Neural cell (in vitro differentiated cells): ENCODE results near the gene QSOX1. TPM values are rescaled to one million over a fixed set of nuclear protein-coding genes. Genes with fewer than 3 reads are reported as not detected.

Source experiments
- H2AFZ ChIP-seq: fragments of 200-600, 300-800 bp; sonication (generic), shearing (Covaris generic); 2 replicates; pipeline ENCODE4 v1.6.0; 2014; ENCODE audit warnings: low read depth, mild to moderate bottlenecking, antibody characterized with exemption, low read length, moderate library complexity
- H3F3A ChIP-seq: fragments of 200-600 bp; shearing (Covaris generic); 2 replicates; pipeline ENCODE4 v1.6.1; 2016; ENCODE audit warnings: mild to moderate bottlenecking, moderate library complexity, mixed read lengths, antibody characterized with exemption, low read length; ENCODE audit not compliant: insufficient read depth, poor library complexity, severe bottlenecking
- H3K27ac ChIP-seq: fragments of 200-600, 300-800 bp; sonication (generic), shearing (Covaris generic); 2 replicates; pipeline ENCODE4 v1.5.1; 2014; ENCODE audit warnings: mild to moderate bottlenecking, low read length, moderate library complexity
- H3K27me3 ChIP-seq: fragments of 300-800, 200-600 bp; sonication (generic), shearing (Covaris generic); 2 replicates; pipeline ENCODE4 v1.6.0; 2014; ENCODE audit warnings: mild to moderate bottlenecking, low read depth, low read length, moderate library complexity; ENCODE audit not compliant: insufficient read depth
- H3K36me3 ChIP-seq: fragments of 300-800, 200-600 bp; sonication (generic), shearing (Covaris generic); 2 replicates; pipeline ENCODE4 v1.5.1; 2014; ENCODE audit warnings: mild to moderate bottlenecking, antibody characterized with exemption, low read length, moderate library complexity; ENCODE audit not compliant: insufficient read depth
- H3K4me2 ChIP-seq: fragments of 300-800, 200-600 bp; sonication (generic), shearing (Covaris generic); 2 replicates; pipeline ENCODE4 v1.6.0; 2014; ENCODE audit warnings: mild to moderate bottlenecking, low read length
- H3K4me3 ChIP-seq: fragments of 300-800, 200-600 bp; sonication (generic), shearing (Covaris generic); 2 replicates; pipeline ENCODE4 v1.5.1; 2014; ENCODE audit warnings: mild to moderate bottlenecking, low read length, moderate library complexity
- H3K79me2 ChIP-seq: fragments of 200-600 bp; shearing (Covaris generic); replicated peaks from 2 replicates; pipeline ENCODE4 v1.6.0; 2014; ENCODE audit warnings: mild to moderate bottlenecking, low read length, moderate library complexity; ENCODE audit not compliant: insufficient read depth
- H3K9ac ChIP-seq: fragments of 300-800, 200-600 bp; sonication (generic), shearing (Covaris generic); 2 replicates; pipeline ENCODE4 v1.6.1; 2016; ENCODE audit warnings: mild to moderate bottlenecking, low read length, mixed read lengths
- H3K9me2 ChIP-seq: fragments of 200-600 bp; shearing (Covaris generic); 2 replicates; pipeline ENCODE4 v1.6.1; 2016; ENCODE audit warnings: mild to moderate bottlenecking, low read length, mixed read lengths; ENCODE audit not compliant: insufficient read depth
- H3K9me3 ChIP-seq: fragments of 200-600, 300-800 bp; sonication (generic), shearing (Covaris generic); 2 replicates; pipeline ENCODE4 v1.6.1; 2016; ENCODE audit warnings: mild to moderate bottlenecking, mixed run types, low read length, moderate library complexity, mixed read lengths
- H4K20me1 ChIP-seq: fragments of 200-600 bp; shearing (Covaris generic); 2 replicates; pipeline ENCODE4 v1.6.1; 2016; ENCODE audit warnings: mild to moderate bottlenecking, mixed run types; ENCODE audit not compliant: insufficient read depth
- EP300 ChIP-seq: fragments of 450-650 bp; conservative IDR thresholded peaks from 2 replicates; pipeline ENCODE4 v1.6.1; 2014; ENCODE audit warnings: antibody characterized with exemption, mild to moderate bottlenecking, moderate library complexity; ENCODE audit not compliant: poor library complexity, severe bottlenecking
- EZH2 ChIP-seq: fragments of 200-600, 300-800 bp; shearing (Covaris generic), sonication (generic); IDR thresholded peaks from 2 replicates; pipeline ENCODE4 v1.6.1; 2014; ENCODE audit warnings: antibody characterized with exemption, low read length, borderline replicate concordance, mild to moderate bottlenecking; ENCODE audit not compliant: insufficient read depth, poor library complexity, severe bottlenecking
- MXI1 ChIP-seq: fragments of 450-650 bp; conservative IDR thresholded peaks from 2 replicates; pipeline ENCODE4 v1.6.1; 2014; ENCODE audit warnings: antibody characterized with exemption, mild to moderate bottlenecking; ENCODE audit not compliant: poor library complexity, severe bottlenecking
- POLR2AphosphoS5 ChIP-seq: IDR thresholded peaks from 2 replicates; pipeline ENCODE4 v1.6.1; 2012
- RAD21 ChIP-seq: fragments of 450-650 bp; conservative IDR thresholded peaks from 2 replicates; pipeline ENCODE4 v1.6.1; 2014; ENCODE audit warnings: antibody characterized with exemption, mild to moderate bottlenecking, moderate library complexity
- SMC3 ChIP-seq: fragments of 450-650 bp; conservative IDR thresholded peaks from 2 replicates; pipeline ENCODE4 v1.6.1; 2014; ENCODE audit warnings: antibody characterized with exemption, mild to moderate bottlenecking, moderate library complexity; ENCODE audit not compliant: poor library complexity
- TAF1 ChIP-seq: IDR thresholded peaks from 2 replicates; pipeline ENCODE4 v1.6.1; 2012; ENCODE audit warnings: low read depth
- polyA plus RNA-seq: library from polyadenylated mRNA; depleted of rRNA; stranded (reverse); fragments of >200 nt; gene quantifications from 2 replicates; pipeline ENCODE4 v1.2.3, GENCODE V29; 2014
- TF ChIP-seq, protein P1 (sequence below): IDR thresholded peaks from 2 replicates; pipeline ENCODE4 v1.6.1; 2012; ENCODE audit warnings: borderline replicate concordance
- TF ChIP-seq, protein P2 (sequence below): fragments of 450-650 bp; IDR thresholded peaks from 2 replicates; pipeline ENCODE4 v1.5.1; 2014; ENCODE audit warnings: antibody characterized with exemption, mild to moderate bottlenecking, moderate library complexity; ENCODE audit not compliant: poor library complexity, severe bottlenecking

The QSOX1 gene
- polyA plus RNA-seq, 1 donor from 2014 or later = 49.8 TPM

GRCh38 chr1:180158149-180159147 is 3.8 kb downstream of the QSOX1 start:
- H3K9ac ChIP-seq = no peak overlapping the region
- H4K20me1 ChIP-seq = peaks cover 3% of the 10 kb centered on the region

DNA sequence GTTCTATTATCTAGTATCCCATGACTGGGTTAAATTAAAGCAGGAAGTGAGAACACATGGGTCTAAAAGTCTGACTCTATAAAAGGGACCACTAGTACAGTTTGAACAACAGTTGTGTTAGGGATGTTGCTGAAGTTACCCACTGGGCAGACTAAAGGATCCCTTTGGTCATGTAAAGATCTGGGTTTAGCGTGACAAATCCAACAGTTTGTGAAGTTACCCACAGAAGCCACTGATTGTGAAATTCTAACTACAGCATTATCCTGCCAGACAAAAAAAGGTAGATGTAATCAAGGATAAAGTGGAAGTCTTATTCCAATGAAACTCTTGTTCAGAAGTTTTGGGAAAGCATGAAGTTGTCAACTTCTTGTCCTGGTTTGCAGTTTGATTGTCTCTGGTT is 5.7 kb downstream of the QSOX1 start:
- Histone ChIP-seq H3K4me3 (no peak overlapping the region), H3K9ac (no peak overlapping the region), H4K20me1 (peaks cover 3% of the 10 kb centered on the region), H3K9me3 (no peaks in the 10 kb centered on the region), H3K27me3 (no peaks in the 10 kb centered on the region), H3K4me2 (no peak overlapping the region), H3K27ac (no peak overlapping the region), H2AFZ (no peak overlapping the region), H3F3A (no peaks in the 10 kb centered on the region), H3K79me2 (peaks cover 42% of the 10 kb centered on the region), H3K36me3 (no peaks in the 10 kb centered on the region), H3K9me2 (no peaks in the 10 kb centered on the region)
- TF ChIP-seq EP300 = no peak
- TF ChIP-seq EZH2 = no peak
- TF ChIP-seq, protein P1, sequence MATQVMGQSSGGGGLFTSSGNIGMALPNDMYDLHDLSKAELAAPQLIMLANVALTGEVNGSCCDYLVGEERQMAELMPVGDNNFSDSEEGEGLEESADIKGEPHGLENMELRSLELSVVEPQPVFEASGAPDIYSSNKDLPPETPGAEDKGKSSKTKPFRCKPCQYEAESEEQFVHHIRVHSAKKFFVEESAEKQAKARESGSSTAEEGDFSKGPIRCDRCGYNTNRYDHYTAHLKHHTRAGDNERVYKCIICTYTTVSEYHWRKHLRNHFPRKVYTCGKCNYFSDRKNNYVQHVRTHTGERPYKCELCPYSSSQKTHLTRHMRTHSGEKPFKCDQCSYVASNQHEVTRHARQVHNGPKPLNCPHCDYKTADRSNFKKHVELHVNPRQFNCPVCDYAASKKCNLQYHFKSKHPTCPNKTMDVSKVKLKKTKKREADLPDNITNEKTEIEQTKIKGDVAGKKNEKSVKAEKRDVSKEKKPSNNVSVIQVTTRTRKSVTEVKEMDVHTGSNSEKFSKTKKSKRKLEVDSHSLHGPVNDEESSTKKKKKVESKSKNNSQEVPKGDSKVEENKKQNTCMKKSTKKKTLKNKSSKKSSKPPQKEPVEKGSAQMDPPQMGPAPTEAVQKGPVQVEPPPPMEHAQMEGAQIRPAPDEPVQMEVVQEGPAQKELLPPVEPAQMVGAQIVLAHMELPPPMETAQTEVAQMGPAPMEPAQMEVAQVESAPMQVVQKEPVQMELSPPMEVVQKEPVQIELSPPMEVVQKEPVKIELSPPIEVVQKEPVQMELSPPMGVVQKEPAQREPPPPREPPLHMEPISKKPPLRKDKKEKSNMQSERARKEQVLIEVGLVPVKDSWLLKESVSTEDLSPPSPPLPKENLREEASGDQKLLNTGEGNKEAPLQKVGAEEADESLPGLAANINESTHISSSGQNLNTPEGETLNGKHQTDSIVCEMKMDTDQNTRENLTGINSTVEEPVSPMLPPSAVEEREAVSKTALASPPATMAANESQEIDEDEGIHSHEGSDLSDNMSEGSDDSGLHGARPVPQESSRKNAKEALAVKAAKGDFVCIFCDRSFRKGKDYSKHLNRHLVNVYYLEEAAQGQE = no peak
- TF ChIP-seq, protein P2, sequence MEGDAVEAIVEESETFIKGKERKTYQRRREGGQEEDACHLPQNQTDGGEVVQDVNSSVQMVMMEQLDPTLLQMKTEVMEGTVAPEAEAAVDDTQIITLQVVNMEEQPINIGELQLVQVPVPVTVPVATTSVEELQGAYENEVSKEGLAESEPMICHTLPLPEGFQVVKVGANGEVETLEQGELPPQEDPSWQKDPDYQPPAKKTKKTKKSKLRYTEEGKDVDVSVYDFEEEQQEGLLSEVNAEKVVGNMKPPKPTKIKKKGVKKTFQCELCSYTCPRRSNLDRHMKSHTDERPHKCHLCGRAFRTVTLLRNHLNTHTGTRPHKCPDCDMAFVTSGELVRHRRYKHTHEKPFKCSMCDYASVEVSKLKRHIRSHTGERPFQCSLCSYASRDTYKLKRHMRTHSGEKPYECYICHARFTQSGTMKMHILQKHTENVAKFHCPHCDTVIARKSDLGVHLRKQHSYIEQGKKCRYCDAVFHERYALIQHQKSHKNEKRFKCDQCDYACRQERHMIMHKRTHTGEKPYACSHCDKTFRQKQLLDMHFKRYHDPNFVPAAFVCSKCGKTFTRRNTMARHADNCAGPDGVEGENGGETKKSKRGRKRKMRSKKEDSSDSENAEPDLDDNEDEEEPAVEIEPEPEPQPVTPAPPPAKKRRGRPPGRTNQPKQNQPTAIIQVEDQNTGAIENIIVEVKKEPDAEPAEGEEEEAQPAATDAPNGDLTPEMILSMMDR = no peak
- no peak for TF ChIP-seq POLR2AphosphoS5
- TF ChIP-seq SMC3 = no peak
- no peak for TF ChIP-seq RAD21
- no peak for TF ChIP-seq MXI1

More at GRCh38 chr1:180158149-180159147, 3.8 kb downstream of the QSOX1 start:
- Histone ChIP-seq H3K9me3 (no peaks in the 10 kb centered on the region), H3K27ac (peak overlapping the region; percentile 48), H3K4me2 (no peak overlapping the region), H3K9me2 (no peaks in the 10 kb centered on the region), H3K79me2 (peaks cover 43% of the 10 kb centered on the region), H2AFZ (no peak overlapping the region), H3F3A (no peaks in the 10 kb centered on the region), H3K27me3 (no peaks in the 10 kb centered on the region), H3K36me3 (no peaks in the 10 kb centered on the region), H3K4me3 (peak overlapping the region; percentile 77)
- TF ChIP-seq MXI1 (no peak), POLR2AphosphoS5 (no peak), RAD21 (no peak), SMC3 (no peak), EP300 (no peak), TAF1 (no peak), EZH2 (no peak)
- TF ChIP-seq, protein P2 = no peak
- TF ChIP-seq, protein P1 = no peak
